AG04449 (cell line): ENCODE data around the gene RHBDF2.

ENCODE experiments used
- CTCF ChIA-PET: fragments of 350-600 bp; formaldehyde crosslinking; extraction: SDS; loops from one replicate; lab custom pipeline; 2021; ENCODE audit warnings: antibody characterized with exemption; lab: Yijun Ruan, JAX
- POLR2A ChIA-PET: fragments of 400-600, 350-600 bp; formaldehyde crosslinking; extraction: SDS; loops from one replicate; lab custom pipeline; 2020; ENCODE audit warnings: antibody characterized with exemption, inconsistent platforms; lab: Yijun Ruan, JAX
- DNase-seq: peaks from one replicate; pipeline ENCODE4 v3.0.0-alpha.2; 2010; ENCODE audit warnings: low read depth, low spot score
- H3K4me3 ChIP-seq: 2 replicates; pipeline ENCODE4 v1.5.1; 2011; ENCODE audit warnings: low read depth, mild to moderate bottlenecking, control low read depth, low read length
- TF ChIP-seq, protein P1 (sequence below): IDR thresholded peaks from one replicate; pipeline ENCODE4 v1.5.1; 2011; ENCODE audit warnings: mild to moderate bottlenecking, moderate library complexity, low read length, control low read depth, inconsistent platforms; ENCODE audit not compliant: insufficient read depth; ENCODE audit errors: missing control alignments

Gene RHBDF2

DNA sequence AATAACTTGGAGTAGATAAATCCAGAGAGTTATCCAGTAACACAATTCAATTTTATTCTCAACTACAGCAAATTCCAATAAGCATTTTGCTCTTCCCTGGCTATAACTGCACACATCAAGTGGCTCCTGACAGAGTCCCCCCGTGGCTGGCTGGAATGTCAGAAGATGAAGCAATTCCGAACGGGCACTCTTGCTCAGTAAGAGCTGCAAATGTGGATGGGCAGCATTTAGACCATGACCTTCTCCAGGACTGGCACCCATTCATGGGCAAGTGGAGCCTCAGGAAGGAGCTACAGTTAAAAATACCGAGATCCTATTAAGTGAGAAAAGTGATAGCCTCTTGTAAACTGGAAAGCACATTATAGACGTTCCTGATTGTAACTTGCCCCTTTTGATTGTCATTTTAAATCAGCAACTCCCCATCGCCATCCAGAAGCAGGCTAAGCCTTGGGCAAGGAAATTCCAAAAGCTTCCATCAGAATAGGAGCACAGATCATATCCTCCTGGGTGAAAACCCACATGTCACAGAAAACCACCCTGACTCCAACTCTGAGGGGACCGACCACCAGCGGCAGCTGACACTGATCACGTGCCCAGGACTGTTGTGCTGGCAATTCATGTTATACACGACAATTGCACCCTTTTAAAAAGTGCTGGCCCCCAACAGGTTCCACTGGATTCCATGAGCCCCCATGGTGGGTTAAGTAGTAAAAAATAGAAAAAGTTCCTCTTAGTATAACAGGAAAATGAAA lies 55.4 kb downstream of the RHBDF2 start:
- ChIA-PET CTCF (interaction anchor here (0.6 to 4.8 kb wide), 11 partner anchors 11 to 645 kb away, joined by 3 to 41 read pairs (median 7); partner anchors contain the start of genes AANAT and SPHK1), POLR2A (interaction anchor here (0.6 kb wide), 1 partner anchor 32 kb away, joined by 4 read pairs; no protein-coding TSS in a partner anchor)
- no peak overlapping the region; the same call in 1 of the 2 replicates for H3K4me3 ChIP-seq
- DNase-seq: no peak
- TF ChIP-seq, protein P1, sequence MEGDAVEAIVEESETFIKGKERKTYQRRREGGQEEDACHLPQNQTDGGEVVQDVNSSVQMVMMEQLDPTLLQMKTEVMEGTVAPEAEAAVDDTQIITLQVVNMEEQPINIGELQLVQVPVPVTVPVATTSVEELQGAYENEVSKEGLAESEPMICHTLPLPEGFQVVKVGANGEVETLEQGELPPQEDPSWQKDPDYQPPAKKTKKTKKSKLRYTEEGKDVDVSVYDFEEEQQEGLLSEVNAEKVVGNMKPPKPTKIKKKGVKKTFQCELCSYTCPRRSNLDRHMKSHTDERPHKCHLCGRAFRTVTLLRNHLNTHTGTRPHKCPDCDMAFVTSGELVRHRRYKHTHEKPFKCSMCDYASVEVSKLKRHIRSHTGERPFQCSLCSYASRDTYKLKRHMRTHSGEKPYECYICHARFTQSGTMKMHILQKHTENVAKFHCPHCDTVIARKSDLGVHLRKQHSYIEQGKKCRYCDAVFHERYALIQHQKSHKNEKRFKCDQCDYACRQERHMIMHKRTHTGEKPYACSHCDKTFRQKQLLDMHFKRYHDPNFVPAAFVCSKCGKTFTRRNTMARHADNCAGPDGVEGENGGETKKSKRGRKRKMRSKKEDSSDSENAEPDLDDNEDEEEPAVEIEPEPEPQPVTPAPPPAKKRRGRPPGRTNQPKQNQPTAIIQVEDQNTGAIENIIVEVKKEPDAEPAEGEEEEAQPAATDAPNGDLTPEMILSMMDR: no peak

GRCh38 chr17:76444518-76445311 lies 56.5 kb downstream of the RHBDF2 start:
- TF ChIP-seq, protein P1: no peak
- ChIA-PET POLR2A (no interaction called here), CTCF (interaction anchor here (0.9 to 3.1 kb wide), 10 partner anchors 10 to 81 kb away, joined by 3 to 17 read pairs (median 6); partner anchors contain the start of genes AANAT and SPHK1)
- DNase-seq: no peak
- no peak overlapping the region for H3K4me3 ChIP-seq

GRCh38 chr17:76442341-76443338 lies 58.6 kb downstream of the RHBDF2 start:
- TF ChIP-seq, protein P1: no peak
- ChIA-PET CTCF (interaction anchor here (0.6 to 1.5 kb wide), 9 partner anchors 8 to 64 kb away, joined by 3 to 6 read pairs (median 3); no protein-coding TSS in a partner anchor), POLR2A (no interaction called here)
- no peak for DNase-seq
- H3K4me3 ChIP-seq: no peak overlapping the region

GRCh38 chr17:76441686-76442340 lies 59.4 kb downstream of the RHBDF2 start:
- POLR2A ChIA-PET: no interaction called here
- TF ChIP-seq, protein P1: no peak
- CTCF ChIA-PET: interaction anchor here (0.7 to 1.5 kb wide), 4 partner anchors 11 to 65 kb away, joined by 3 to 4 read pairs (median 3); no protein-coding TSS in a partner anchor
- DNase-seq: no peak
- H3K4me3 ChIP-seq: no peak overlapping the region

DNA sequence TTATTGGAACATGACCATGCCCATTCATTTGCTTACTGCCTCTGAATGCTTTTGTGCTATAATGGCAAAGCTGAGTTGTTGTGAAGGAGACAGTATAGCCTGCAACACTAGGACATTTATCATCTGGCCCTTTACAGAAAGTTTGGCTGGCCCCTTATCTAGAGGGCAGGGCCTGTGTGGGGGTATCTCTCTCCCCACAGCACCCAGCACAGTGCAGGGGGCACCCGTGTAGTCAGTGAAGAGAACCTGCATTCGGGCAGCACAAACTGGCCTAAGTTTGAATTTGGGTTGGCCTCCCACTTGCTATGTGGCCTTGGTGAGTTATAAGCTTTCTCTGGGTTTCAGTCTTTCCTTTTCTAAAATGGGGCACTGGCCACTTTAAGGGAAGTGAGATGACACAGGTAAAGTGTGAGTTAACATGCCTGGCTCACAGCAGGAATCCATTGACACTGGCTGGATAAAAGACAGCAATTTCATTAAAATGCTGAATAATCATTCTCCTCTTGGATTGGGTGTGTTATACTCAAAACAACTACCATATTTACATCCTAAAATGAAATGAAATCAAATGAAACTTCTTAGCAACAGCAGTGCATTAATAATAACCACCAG lies 60.4 kb downstream of the RHBDF2 start:
- DNase-seq: no peak
- POLR2A ChIA-PET: no interaction called here
- TF ChIP-seq, protein P1: no peak
- H3K4me3 ChIP-seq: no peak overlapping the region
- CTCF ChIA-PET: interaction anchor here (1.2 to 1.9 kb wide), 3 partner anchors 10 to 56 kb away, joined by 4 to 7 read pairs (median 5); no protein-coding TSS in a partner anchor
